ENCODE results near the gene EPHB3.

The EPHB3 gene

GRCh38 chr3:184596233-184596632, 34.6 kb downstream of the EPHB3 start:
- no peaks in the 10 kb centered on the region for H3K36me3 ChIP-seq (replicated peaks)
- H3K27ac ChIP-seq = no peak overlapping the region
- H3K4me3 ChIP-seq (ENCODE audit: low read depth, low read length) = no peak overlapping the region
- in situ Hi-C loops (cut with HindIII; ENCODE audit: low pct_ligation_motif_present, low sequenced_read_pairs) = no loop called here
- TF ChIP-seq, protein P1, sequence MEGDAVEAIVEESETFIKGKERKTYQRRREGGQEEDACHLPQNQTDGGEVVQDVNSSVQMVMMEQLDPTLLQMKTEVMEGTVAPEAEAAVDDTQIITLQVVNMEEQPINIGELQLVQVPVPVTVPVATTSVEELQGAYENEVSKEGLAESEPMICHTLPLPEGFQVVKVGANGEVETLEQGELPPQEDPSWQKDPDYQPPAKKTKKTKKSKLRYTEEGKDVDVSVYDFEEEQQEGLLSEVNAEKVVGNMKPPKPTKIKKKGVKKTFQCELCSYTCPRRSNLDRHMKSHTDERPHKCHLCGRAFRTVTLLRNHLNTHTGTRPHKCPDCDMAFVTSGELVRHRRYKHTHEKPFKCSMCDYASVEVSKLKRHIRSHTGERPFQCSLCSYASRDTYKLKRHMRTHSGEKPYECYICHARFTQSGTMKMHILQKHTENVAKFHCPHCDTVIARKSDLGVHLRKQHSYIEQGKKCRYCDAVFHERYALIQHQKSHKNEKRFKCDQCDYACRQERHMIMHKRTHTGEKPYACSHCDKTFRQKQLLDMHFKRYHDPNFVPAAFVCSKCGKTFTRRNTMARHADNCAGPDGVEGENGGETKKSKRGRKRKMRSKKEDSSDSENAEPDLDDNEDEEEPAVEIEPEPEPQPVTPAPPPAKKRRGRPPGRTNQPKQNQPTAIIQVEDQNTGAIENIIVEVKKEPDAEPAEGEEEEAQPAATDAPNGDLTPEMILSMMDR (IDR thresholded peaks at IDR 0.05; ENCODE audit: low read depth, low read length, missing control alignments) = no peak
- DNase-seq = no peak
- H3K27me3 ChIP-seq (replicated peaks) = peaks cover 7% of the 10 kb centered on the region

DNA sequence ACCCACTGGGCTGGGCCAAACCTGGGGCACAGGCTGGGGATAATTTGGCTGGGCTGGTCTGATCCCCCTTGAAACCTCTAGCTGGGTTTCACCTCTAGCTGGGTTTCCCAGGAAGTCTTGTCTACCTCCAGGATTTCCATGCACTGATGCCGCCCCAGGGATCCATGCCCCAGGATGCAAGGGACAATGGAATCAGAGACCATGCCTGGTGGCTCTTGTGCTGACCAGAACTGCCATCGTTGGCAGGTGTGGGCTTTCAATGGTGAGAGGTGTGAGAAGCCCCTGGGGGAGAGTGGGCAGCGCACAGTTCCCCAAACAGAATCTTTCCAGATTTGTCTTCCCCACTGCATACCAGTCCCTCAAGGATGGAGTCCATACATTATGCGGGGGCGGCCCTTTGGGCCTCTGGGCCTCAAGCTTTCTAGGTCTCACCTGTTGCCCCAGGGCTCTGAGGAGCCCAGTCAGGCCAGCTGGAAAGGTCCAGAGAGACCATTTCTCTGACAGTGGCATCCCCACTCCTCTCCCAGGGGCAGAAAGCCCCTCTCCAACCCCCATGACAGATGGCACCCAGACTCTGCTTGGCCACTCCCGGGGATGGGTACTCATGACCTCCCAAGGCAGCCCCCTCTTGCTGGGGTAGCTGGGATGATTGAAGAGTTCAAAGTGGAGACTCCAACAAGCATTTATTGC, 35.4 kb downstream of the EPHB3 start:
- in situ Hi-C loops (cut with HindIII; ENCODE audit: low pct_ligation_motif_present, low sequenced_read_pairs) = no loop called here
- no peak overlapping the region for H3K27ac ChIP-seq
- H3K36me3 ChIP-seq (replicated peaks) = no peaks in the 10 kb centered on the region

DNA sequence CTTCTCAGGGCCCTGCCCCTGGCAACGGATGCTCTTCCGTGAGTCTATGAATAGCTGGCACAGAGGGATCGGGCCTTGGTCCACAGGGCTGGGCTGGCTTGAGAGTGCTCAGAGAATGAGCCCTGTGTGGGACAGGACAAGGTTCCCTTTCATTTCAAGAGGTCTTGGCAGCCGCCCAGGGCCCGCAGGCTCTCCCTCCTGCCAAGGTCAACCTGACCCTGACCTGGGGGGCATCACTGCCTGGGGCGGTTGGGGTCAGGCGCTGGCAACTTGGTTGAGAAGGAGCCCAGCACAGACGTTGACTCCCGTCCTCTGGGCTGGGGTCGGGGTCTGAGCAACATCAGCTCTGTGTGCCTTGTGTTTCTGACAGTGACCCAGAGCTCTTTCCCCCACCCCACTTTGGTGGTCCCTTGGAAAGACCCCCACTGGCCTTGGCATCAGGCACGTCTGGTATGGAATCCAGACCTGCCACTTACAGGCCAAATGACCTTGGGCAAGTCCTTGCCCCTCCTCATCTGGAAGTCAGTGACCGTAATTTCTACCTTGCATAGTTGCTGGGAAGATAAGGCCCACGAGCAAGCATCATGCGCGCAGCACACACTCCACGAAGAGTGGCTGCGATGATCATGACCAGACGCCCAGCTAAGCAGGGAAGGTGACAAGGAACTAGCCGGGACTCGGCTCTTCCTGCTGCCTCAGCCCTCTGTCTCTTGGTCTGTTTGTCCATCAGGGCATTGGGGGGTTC, 36.4 kb downstream of the EPHB3 start:
- no peak overlapping the region for H3K4me3 ChIP-seq (ENCODE audit: low read depth, low read length)
- H3K27ac ChIP-seq = no peak overlapping the region
- H3K27me3 ChIP-seq (replicated peaks) = peaks cover 21% of the 10 kb centered on the region
- in situ Hi-C loops (cut with HindIII; ENCODE audit: low pct_ligation_motif_present, low sequenced_read_pairs) = no loop called here
- no peak for DNase-seq
- no peaks in the 10 kb centered on the region for H3K36me3 ChIP-seq (replicated peaks)
- TF ChIP-seq, protein P1 (IDR thresholded peaks at IDR 0.05; ENCODE audit: low read depth, low read length, missing control alignments) = no peak

More for the DNA sequence above, 35.4 kb downstream of the EPHB3 start:
- H3K27me3 ChIP-seq (replicated peaks) = peaks cover 11% of the 10 kb centered on the region
- DNase-seq = no peak
- TF ChIP-seq, protein P1 (IDR thresholded peaks at IDR 0.05; ENCODE audit: low read depth, low read length, missing control alignments) = no peak
- no peak overlapping the region for H3K4me3 ChIP-seq (ENCODE audit: low read depth, low read length)

DNA sequence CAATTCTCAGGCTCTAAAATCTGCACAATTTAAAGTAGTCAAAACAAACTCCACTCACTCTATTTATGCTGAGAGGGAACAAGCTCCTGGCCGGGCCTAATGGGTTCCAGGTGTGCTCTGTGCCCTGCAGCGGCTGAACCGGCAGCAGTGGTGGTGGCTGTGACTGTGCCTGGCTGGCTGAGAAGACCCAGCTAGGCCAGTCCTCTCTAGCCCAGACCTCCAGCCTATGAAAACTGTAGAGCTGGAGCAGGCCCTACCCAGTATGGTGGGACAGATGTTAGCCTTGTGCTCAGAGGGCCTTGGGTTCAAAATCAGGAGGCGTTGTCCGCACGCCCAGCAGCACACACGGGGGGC, 37.0 kb downstream of the EPHB3 start:
- Histone ChIP-seq H3K4me3 (ENCODE audit: low read depth, low read length) (no peak overlapping the region), H3K27ac (no peak overlapping the region), H3K27me3 (replicated peaks) (peaks cover 26% of the 10 kb centered on the region), H3K36me3 (replicated peaks) (no peaks in the 10 kb centered on the region)
- in situ Hi-C loops (cut with HindIII; ENCODE audit: low pct_ligation_motif_present, low sequenced_read_pairs) = no loop called here
- TF ChIP-seq, protein P1 (IDR thresholded peaks at IDR 0.05; ENCODE audit: low read depth, low read length, missing control alignments) = no peak
- DNase-seq = no peak

GRCh38 chr3:184599143-184599542, 37.6 kb downstream of the EPHB3 start:
- in situ Hi-C loops (cut with HindIII; ENCODE audit: low pct_ligation_motif_present, low sequenced_read_pairs) = no loop called here
- DNase-seq = no peak
- Histone ChIP-seq H3K36me3 (replicated peaks) (no peaks in the 10 kb centered on the region), H3K27ac (no peak overlapping the region), H3K4me3 (ENCODE audit: low read depth, low read length) (no peak overlapping the region), H3K27me3 (replicated peaks) (peaks cover 32% of the 10 kb centered on the region)
- TF ChIP-seq, protein P1 (IDR thresholded peaks at IDR 0.05; ENCODE audit: low read depth, low read length, missing control alignments) = no peak

All from brain microvascular endothelial cell (primary cell).